ENCODE measurements around the gene SEPSECS.

DNA sequence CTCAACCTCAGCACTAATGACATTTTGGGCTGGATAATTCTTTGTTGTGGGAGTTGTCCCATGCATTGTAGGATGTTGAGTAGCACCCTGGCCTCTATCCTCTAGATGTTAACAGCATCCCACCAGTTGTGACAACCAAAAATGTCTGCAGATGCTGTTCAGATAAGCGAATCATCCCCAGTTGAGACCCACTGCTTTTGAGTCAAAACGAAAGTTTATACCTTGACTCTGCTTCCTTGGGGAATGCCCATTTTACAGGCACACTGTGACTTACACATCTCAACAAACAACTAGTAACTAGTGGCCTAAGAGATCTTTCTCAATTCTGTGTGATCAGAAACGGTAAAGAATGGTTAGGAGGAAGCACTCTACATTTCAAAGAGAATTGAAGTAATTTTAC lies 37.0 kb downstream of the SEPSECS start:
- TF ChIP-seq, protein P1, sequence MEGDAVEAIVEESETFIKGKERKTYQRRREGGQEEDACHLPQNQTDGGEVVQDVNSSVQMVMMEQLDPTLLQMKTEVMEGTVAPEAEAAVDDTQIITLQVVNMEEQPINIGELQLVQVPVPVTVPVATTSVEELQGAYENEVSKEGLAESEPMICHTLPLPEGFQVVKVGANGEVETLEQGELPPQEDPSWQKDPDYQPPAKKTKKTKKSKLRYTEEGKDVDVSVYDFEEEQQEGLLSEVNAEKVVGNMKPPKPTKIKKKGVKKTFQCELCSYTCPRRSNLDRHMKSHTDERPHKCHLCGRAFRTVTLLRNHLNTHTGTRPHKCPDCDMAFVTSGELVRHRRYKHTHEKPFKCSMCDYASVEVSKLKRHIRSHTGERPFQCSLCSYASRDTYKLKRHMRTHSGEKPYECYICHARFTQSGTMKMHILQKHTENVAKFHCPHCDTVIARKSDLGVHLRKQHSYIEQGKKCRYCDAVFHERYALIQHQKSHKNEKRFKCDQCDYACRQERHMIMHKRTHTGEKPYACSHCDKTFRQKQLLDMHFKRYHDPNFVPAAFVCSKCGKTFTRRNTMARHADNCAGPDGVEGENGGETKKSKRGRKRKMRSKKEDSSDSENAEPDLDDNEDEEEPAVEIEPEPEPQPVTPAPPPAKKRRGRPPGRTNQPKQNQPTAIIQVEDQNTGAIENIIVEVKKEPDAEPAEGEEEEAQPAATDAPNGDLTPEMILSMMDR (conservative IDR thresholded peaks at IDR 0.05), result no peak
- TF ChIP-seq ZFX (IDR thresholded peaks at IDR 0.05), result no peak
